ENCODE measurements around the gene MRPS18A.

MRPS18A gene

GRCh38 chr6:43682724-43683429 lies 4.7 kb downstream of the MRPS18A start:
- TF ChIP-seq CTCF (conservative IDR thresholded peaks at IDR 0.05; ENCODE audit: low read length): no peak
- no peak for DNase-seq (ENCODE audit: low read depth)
- H3K4me3 ChIP-seq (ENCODE audit: low read length): no peak overlapping the region

- DNase-seq (ENCODE audit: low read depth): no peak
- no peak for TF ChIP-seq CTCF (conservative IDR thresholded peaks at IDR 0.05; ENCODE audit: low read length)
- no peak overlapping the region for H3K4me3 ChIP-seq (ENCODE audit: low read length)
Observed at GRCh38 chr6:43681303-43681702, 6.3 kb downstream of the MRPS18A start.

GRCh38 chr6:43680308-43681200 lies 7.0 kb downstream of the MRPS18A start:
- no peak overlapping the region for H3K4me3 ChIP-seq (ENCODE audit: low read length)
- no peak for TF ChIP-seq CTCF (conservative IDR thresholded peaks at IDR 0.05; ENCODE audit: low read length)
- DNase-seq (ENCODE audit: low read depth): no peak

GRCh38 chr6:43679057-43679456 lies 8.5 kb downstream of the MRPS18A start:
- no peak for DNase-seq (ENCODE audit: low read depth)
- TF ChIP-seq CTCF (conservative IDR thresholded peaks at IDR 0.05; ENCODE audit: low read length): no peak

GRCh38 chr6:43678341-43678740 lies 9.2 kb downstream of the MRPS18A start:
- TF ChIP-seq CTCF (conservative IDR thresholded peaks at IDR 0.05; ENCODE audit: low read length): no peak
- H3K4me3 ChIP-seq (ENCODE audit: low read length): no peak overlapping the region
- DNase-seq (ENCODE audit: low read depth): no peak

More at GRCh38 chr6:43679057-43679456, 8.5 kb downstream of the MRPS18A start:
- H3K4me3 ChIP-seq (ENCODE audit: low read length): no peak overlapping the region

- no peak overlapping the region for H3K4me3 ChIP-seq (ENCODE audit: low read length)
- TF ChIP-seq CTCF (conservative IDR thresholded peaks at IDR 0.05; ENCODE audit: low read length): no peak
- no peak for DNase-seq (ENCODE audit: low read depth)
Observed at GRCh38 chr6:43677759-43678158, 9.8 kb downstream of the MRPS18A start.

Measured in AG10803 (cell line).